HG03159 (cell line): ENCODE results near the gene MTHFD1L.
"Not testable (repeated sequence)": the region's sequence is repeated elsewhere in the genome, so short reads cannot be mapped to it uniquely, and the experiment has no call there.

Experiments used
- ATAC-seq: cut with Tn5 transposase; IDR thresholded peaks from one replicate; pipeline ENCODE4 v1.9.1; 2021; ENCODE audit warnings: mild to moderate bottlenecking, moderate library complexity; ENCODE audit not compliant: unreplicated experiment

Gene MTHFD1L

GRCh38 chr6:151113641-151114040 lies 248.1 kb downstream of the MTHFD1L start:
- no peak for ATAC-seq

GRCh38 chr6:151118461-151119123 lies 253.1 kb downstream of the MTHFD1L start:
- ATAC-seq, result no peak

- no peak for ATAC-seq
Measured at GRCh38 chr6:151119823-151120524, 254.5 kb downstream of the MTHFD1L start.

- ATAC-seq, result no peak
Measured at GRCh38 chr6:151121900-151122299, 256.4 kb downstream of the MTHFD1L start.

- not testable (repeated sequence) for ATAC-seq
Measured at GRCh38 chr6:151123641-151124040, 258.1 kb downstream of the MTHFD1L start.

GRCh38 chr6:151125242-151125641 lies 259.7 kb downstream of the MTHFD1L start:
- ATAC-seq, result not testable (repeated sequence)

- ATAC-seq, result not testable (repeated sequence)
Measured at GRCh38 chr6:151125651-151126416, 260.3 kb downstream of the MTHFD1L start.

- ATAC-seq, result not testable (repeated sequence)
Measured at GRCh38 chr6:151126417-151126724, 260.9 kb downstream of the MTHFD1L start.

- ATAC-seq, result not testable (repeated sequence)
Measured at GRCh38 chr6:151127133-151127798, 261.8 kb downstream of the MTHFD1L start.

GRCh38 chr6:151128763-151129370 lies 263.4 kb downstream of the MTHFD1L start:
- no peak for ATAC-seq

GRCh38 chr6:151130329-151130728 lies 264.8 kb downstream of the MTHFD1L start:
- no peak for ATAC-seq

- no peak for ATAC-seq
Measured at GRCh38 chr6:151131324-151132007, 266.0 kb downstream of the MTHFD1L start.

GRCh38 chr6:151136141-151136755 lies 270.7 kb downstream of the MTHFD1L start:
- ATAC-seq, result no peak

- no peak for ATAC-seq
Measured at GRCh38 chr6:151137542-151137941, 272.0 kb downstream of the MTHFD1L start.

- ATAC-seq, result no peak
Measured at GRCh38 chr6:151139524-151139923, 274.0 kb downstream of the MTHFD1L start.

GRCh38 chr6:151140767-151141166 lies 275.3 kb downstream of the MTHFD1L start:
- no peak for ATAC-seq

GRCh38 chr6:151141685-151142084 lies 276.2 kb downstream of the MTHFD1L start:
- no peak for ATAC-seq

- ATAC-seq, result no peak
Measured at GRCh38 chr6:151142676-151143075, 277.2 kb downstream of the MTHFD1L start.

- ATAC-seq, result no peak
Measured at GRCh38 chr6:151143337-151143736, 277.8 kb downstream of the MTHFD1L start.

- no peak for ATAC-seq
Measured at GRCh38 chr6:151143806-151144205, 278.3 kb downstream of the MTHFD1L start.
